Measurements from ENCODE around the gene KMT5C.

The KMT5C gene

GRCh38 chr19:55379174-55379573 is 39.5 kb downstream of the KMT5C start:
- H3K9me2 ChIP-seq (replicated peaks; ENCODE audit: low read depth, low read length), result no peaks in the 10 kb centered on the region
- H3K36me3 ChIP-seq (ENCODE audit: insufficient read depth, low read length), result no peaks in the 10 kb centered on the region
- H3K79me2 ChIP-seq (ENCODE audit: insufficient read depth, low read length), result peaks cover 14% of the 10 kb centered on the region; the same call in 1 of the 2 replicates
- H3K9me3 ChIP-seq (ENCODE audit: insufficient read depth, low read depth, low read length), result no peaks in the 10 kb centered on the region
- no peaks in the 10 kb centered on the region for H3F3A ChIP-seq (ENCODE audit: low read depth)
- H3K4me1 ChIP-seq (ENCODE audit: insufficient read depth, low read length, poor library complexity, severe bottlenecking), result peaks cover 10% of the 10 kb centered on the region
- no peak overlapping the region for H3K4me2 ChIP-seq (ENCODE audit: low read depth, low read length, poor library complexity, severe bottlenecking)
- H3K9ac ChIP-seq (ENCODE audit: low read depth, low read length, poor library complexity, severe bottlenecking), result no peak overlapping the region
- H3K27me3 ChIP-seq (ENCODE audit: insufficient read depth, low read length, poor library complexity, severe bottlenecking), result no peaks in the 10 kb centered on the region
- TF ChIP-seq, protein P1, sequence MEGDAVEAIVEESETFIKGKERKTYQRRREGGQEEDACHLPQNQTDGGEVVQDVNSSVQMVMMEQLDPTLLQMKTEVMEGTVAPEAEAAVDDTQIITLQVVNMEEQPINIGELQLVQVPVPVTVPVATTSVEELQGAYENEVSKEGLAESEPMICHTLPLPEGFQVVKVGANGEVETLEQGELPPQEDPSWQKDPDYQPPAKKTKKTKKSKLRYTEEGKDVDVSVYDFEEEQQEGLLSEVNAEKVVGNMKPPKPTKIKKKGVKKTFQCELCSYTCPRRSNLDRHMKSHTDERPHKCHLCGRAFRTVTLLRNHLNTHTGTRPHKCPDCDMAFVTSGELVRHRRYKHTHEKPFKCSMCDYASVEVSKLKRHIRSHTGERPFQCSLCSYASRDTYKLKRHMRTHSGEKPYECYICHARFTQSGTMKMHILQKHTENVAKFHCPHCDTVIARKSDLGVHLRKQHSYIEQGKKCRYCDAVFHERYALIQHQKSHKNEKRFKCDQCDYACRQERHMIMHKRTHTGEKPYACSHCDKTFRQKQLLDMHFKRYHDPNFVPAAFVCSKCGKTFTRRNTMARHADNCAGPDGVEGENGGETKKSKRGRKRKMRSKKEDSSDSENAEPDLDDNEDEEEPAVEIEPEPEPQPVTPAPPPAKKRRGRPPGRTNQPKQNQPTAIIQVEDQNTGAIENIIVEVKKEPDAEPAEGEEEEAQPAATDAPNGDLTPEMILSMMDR (conservative IDR thresholded peaks at IDR 0.05; ENCODE audit: low read length), result no peak
- no peak for TF ChIP-seq EZH2phosphoT487 (IDR thresholded peaks at IDR 0.05; ENCODE audit: borderline replicate concordance)
- no peaks in the 10 kb centered on the region for H4K20me1 ChIP-seq (ENCODE audit: insufficient read depth, low read length, poor library complexity, severe bottlenecking)
- H3K4me3 ChIP-seq (ENCODE audit: low read length, poor library complexity, severe bottlenecking), result no peak overlapping the region
- H2AFZ ChIP-seq (ENCODE audit: low read length), result no peak overlapping the region

DNA sequence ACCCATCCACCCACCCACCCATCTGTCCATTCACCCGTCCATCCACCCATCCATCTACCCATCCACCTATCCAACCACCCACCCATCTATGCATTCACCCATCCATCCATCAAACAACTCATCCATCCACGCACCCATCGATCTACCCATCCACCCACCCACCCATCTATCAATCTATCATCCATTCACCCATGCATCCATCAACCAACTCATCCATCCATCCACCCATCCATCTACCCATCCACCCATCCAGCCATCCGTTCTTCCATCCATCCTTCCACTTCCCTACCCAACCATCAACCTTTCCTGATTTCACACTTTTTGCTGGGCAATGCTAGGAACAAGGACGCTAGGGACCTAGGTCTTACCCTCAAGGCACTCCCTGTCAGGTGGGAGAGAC is 42.3 kb downstream of the KMT5C start:
- TF ChIP-seq, protein P1 (conservative IDR thresholded peaks at IDR 0.05; ENCODE audit: low read length), result no peak
- TF ChIP-seq EZH2phosphoT487 (IDR thresholded peaks at IDR 0.05; ENCODE audit: borderline replicate concordance), result no peak

GRCh38 chr19:55382522-55383054 is 42.9 kb downstream of the KMT5C start:
- no peaks in the 10 kb centered on the region for H3K27me3 ChIP-seq (ENCODE audit: insufficient read depth, low read length, poor library complexity, severe bottlenecking)
- H3K4me3 ChIP-seq (ENCODE audit: low read length, poor library complexity, severe bottlenecking), result peak overlapping the region; percentile 77
- peak overlapping the region; percentile 91 for H3K4me2 ChIP-seq (ENCODE audit: low read depth, low read length, poor library complexity, severe bottlenecking)
- H3K9me3 ChIP-seq (ENCODE audit: insufficient read depth, low read depth, low read length), result no peaks in the 10 kb centered on the region
- no peaks in the 10 kb centered on the region for H3F3A ChIP-seq (ENCODE audit: low read depth)
- peaks cover 4% of the 10 kb centered on the region; the same call in 1 of the 2 replicates for H3K36me3 ChIP-seq (ENCODE audit: insufficient read depth, low read length)
- H3K4me1 ChIP-seq (ENCODE audit: insufficient read depth, low read length, poor library complexity, severe bottlenecking), result peaks cover 31% of the 10 kb centered on the region
- H2AFZ ChIP-seq (ENCODE audit: low read length), result no peak overlapping the region
- no peaks in the 10 kb centered on the region for H3K9me2 ChIP-seq (replicated peaks; ENCODE audit: low read depth, low read length)
- H3K79me2 ChIP-seq (ENCODE audit: insufficient read depth, low read length), result peaks cover 32% of the 10 kb centered on the region
- TF ChIP-seq EZH2phosphoT487 (IDR thresholded peaks at IDR 0.05; ENCODE audit: borderline replicate concordance), result no peak
- TF ChIP-seq, protein P1 (conservative IDR thresholded peaks at IDR 0.05; ENCODE audit: low read length), result no peak
- peak overlapping the region; percentile 84 for H3K9ac ChIP-seq (ENCODE audit: low read depth, low read length, poor library complexity, severe bottlenecking)
- peaks cover 18% of the 10 kb centered on the region for H4K20me1 ChIP-seq (ENCODE audit: insufficient read depth, low read length, poor library complexity, severe bottlenecking)

More for the DNA sequence above, 42.3 kb downstream of the KMT5C start:
- Histone ChIP-seq H3K27me3 (ENCODE audit: insufficient read depth, low read length, poor library complexity, severe bottlenecking) (no peaks in the 10 kb centered on the region), H2AFZ (ENCODE audit: low read length) (no peak overlapping the region), H3K79me2 (ENCODE audit: insufficient read depth, low read length) (peaks cover 27% of the 10 kb centered on the region), H3K9me3 (ENCODE audit: insufficient read depth, low read depth, low read length) (no peaks in the 10 kb centered on the region), H3K36me3 (ENCODE audit: insufficient read depth, low read length) (no peaks in the 10 kb centered on the region), H3F3A (ENCODE audit: low read depth) (no peaks in the 10 kb centered on the region), H4K20me1 (ENCODE audit: insufficient read depth, low read length, poor library complexity, severe bottlenecking) (peaks cover 12% of the 10 kb centered on the region), H3K9me2 (replicated peaks; ENCODE audit: low read depth, low read length) (no peaks in the 10 kb centered on the region), H3K4me1 (ENCODE audit: insufficient read depth, low read length, poor library complexity, severe bottlenecking) (peaks cover 25% of the 10 kb centered on the region), H3K9ac (ENCODE audit: low read depth, low read length, poor library complexity, severe bottlenecking) (no peak overlapping the region), H3K4me2 (ENCODE audit: low read depth, low read length, poor library complexity, severe bottlenecking) (peak overlapping the region; percentile 91), H3K4me3 (ENCODE audit: low read length, poor library complexity, severe bottlenecking) (no peak overlapping the region)
